Activated CD4-positive, alpha-beta T cell treated with anti-CD3 and anti-CD28 coated beads, Interleukin-2, amount 50 U/mL, for 1 hour (primary cell): ENCODE data around the gene TAS2R9.
"Not testable (repeated sequence)": the region's sequence is repeated elsewhere in the genome, so short reads cannot be mapped to it uniquely, and the experiment has no call there.

Source experiments
- DNase-seq: peaks from one replicate; pipeline ENCODE4 v3.0.0-alpha.2; 2020

TAS2R9 gene

GRCh38 chr12:10810068-10810467 lies at the start of gene TAS2R9:
TSS of gene TAS2R9 (minus strand) at chr12:10810168. CDS start at chr12:10810075, 93 bp downstream.
- no peak for DNase-seq

- no peak for DNase-seq
These were observed 45.8 kb upstream of the TAS2R9 start for GRCh38 chr12:10855807-10856206.

GRCh38 chr12:10853776-10854175 lies 43.8 kb upstream of the TAS2R9 start:
- no peak for DNase-seq

DNA sequence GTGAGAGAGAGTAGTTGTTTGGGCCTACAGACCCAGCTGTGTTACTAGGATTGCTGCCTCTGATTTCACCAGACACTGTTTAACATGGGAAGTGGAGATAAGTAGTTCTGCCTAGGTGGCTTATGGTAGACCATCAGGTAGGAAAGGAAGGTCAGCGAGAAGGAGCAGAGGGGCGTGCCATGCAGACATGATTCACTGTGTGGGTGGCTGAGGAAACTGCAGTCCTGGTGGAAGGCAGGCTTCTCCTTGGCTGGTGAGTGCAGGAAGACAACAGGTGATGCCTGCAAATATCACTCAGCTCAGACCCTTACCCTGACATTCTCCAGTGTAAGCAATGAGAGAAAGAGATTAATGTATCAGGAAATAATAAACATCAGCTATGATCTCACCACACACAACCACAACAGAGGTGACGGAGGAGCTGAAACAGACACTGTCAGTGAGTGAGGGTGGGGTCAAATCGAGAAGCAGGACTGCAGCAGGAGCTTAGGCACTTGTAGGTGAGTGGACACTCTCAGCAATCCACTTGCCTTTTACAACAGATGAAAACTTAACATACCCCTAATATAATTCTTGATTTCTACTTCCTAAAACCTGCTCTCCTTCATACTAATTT lies 41.4 kb upstream of the TAS2R9 start:
- no peak for DNase-seq

- DNase-seq: no peak
These were observed 39.5 kb upstream of the TAS2R9 start, which contains the start of gene PRR4 for GRCh38 chr12:10849425-10849878. TSS of gene PRR4 (minus strand) at chr12:10849475. CDS start at chr12:10849437, 38 bp downstream.

DNA sequence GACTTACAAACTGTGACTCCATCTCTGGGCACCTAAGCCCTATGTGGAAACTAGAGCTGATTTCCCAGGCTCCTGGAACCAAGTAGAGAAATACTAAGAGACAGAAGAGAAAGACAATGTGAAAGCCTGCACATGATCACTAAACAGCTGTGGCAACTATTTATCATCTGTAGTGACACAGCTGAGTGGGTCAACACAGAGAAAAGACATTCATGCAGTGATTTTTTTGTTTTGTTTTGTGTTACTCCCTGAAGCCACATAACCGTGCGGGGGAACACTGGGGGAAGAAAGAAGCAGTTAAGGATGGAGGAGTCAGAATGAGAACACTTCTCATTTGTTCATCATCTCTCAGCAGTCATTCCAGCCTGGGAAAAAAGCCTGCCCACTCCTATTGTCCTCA lies 37.8 kb upstream of the TAS2R9 start:
- DNase-seq: no peak

- no peak for DNase-seq
These were observed 32.9 kb upstream of the TAS2R9 start for GRCh38 chr12:10842862-10843261.

- DNase-seq: no peak
These were observed 28.5 kb upstream of the TAS2R9 start for GRCh38 chr12:10838461-10838860.

- no peak for DNase-seq
These were observed 20.0 kb upstream of the TAS2R9 start for GRCh38 chr12:10829994-10830393.

GRCh38 chr12:10826258-10826657 lies 16.3 kb upstream of the TAS2R9 start, which contains the start of gene TAS2R10:
TSS of gene TAS2R10 (minus strand) at chr12:10826358. CDS start at chr12:10826269, 89 bp downstream.
- DNase-seq: no peak

GRCh38 chr12:10824957-10825356 lies 15.0 kb upstream of the TAS2R9 start:
- DNase-seq: no peak

DNA sequence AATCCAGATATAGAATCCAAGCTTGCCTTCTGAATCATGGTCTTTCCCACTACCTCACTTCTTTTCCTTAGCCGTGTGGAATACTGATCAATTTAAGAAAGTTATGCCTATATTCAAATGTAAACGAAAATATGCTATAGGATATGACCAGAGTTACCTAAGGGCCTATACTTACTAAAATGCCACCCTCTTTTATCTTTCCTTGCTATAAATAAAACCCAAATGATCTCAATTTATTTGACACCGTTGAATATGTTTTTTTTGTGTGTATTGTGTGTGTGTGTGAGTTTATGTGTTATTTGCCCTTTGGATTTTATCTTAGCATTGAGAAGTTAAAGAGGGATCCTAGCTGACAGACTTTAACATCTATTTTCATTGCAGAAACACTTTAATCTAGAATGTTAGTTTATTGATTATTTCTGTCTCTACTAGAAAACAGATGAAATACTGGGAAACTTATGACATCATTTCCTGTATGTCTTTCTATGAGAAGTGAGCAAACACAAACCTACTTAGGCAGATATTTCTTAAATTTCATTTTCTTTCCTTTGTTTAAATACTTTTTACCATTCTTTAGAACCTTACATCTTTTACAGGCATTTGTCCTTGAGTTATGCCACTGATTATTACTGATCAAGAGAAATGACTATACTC lies 2.0 kb upstream of the TAS2R9 start:
- DNase-seq: no peak

DNA sequence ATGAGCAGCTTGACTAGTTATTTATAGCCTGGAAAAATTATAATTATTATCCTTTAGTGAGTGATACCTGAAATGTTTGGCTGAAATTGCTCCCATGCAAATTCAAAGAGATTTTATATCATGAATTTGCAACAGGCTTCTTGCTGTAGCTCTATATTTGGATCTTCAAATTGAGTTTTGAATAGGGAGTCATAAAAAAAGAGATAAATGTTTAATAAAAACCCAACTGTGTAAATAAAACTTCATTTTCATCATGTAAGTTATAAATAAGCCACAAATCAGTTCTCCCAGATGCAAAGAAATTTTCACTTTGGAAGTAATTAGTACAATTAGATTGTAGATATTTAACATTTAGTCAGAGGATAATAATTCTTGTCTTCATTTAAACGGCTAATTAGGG lies 2.8 kb downstream of the TAS2R9 start, which contains the start of gene TAS2R8:
Gene TAS2R8, minus strand, starts transcription at position 101 of the 400 bp plus-strand sequence. CDS start 306 bp downstream, outside the sequence.
- DNase-seq: no peak

DNA sequence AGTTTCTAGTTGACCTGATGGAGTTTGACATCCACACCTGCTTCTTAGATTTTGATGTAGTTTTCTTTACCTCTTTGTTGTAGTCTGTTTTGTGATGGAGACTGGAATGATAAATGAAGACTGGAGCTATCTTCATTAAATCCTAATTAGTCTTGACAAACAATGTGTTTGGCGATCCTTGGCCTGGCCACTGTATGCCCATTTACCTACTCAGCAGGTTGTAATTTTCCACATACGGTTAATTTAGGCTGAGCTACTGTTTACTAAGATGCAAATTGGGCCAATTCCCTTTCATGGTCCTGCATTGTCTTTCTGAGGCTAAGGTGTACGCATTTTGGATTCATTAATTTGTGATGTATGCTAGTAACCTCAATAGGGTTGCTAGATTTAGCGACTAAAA lies 7.4 kb downstream of the TAS2R9 start, which contains the start of gene TAS2R7:
Gene TAS2R7, minus strand, starts transcription at position 41 of the 400 bp plus-strand sequence. CDS start 57 bp downstream, outside the sequence.
- no peak for DNase-seq

DNA sequence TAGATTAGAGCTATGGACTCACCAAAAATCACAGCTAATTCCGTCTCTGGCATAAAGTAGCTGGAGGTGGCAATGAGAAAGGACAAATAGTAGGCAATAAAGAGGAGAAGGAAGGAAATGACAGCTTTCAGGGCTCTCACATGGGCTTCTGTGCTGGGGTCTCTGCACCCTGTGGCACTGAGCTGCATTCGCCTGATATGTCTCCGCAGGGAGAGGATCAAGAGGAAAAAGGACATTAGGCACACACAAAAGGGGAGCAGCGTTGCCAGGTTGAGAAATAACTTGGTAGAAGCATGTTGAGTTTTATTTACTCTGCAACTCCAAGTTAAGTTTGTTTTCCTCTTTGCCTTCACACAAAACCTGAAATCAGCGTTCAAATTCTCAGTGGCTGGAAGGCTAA lies 8.2 kb downstream of the TAS2R9 start:
- DNase-seq: no peak

DNA sequence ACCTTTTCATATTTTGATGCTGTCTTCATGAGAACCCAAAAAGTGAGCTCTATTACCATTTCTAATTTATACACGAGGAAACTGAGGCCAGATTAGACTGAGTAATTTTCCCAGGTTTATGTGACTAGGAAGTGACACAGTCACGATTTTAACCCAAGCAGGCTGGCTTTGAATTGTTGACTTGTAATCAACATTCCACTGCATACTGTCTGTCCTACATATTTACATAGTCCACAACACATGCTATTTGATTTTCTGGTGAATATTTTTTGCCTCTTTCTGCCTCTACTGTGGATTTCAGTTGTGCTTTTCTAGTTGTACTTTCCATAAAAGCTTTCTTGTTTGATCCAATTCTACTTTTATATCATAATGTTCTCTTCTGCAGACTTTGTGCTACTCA lies 15.7 kb downstream of the TAS2R9 start:
- no peak for DNase-seq

GRCh38 chr12:10791769-10792168 lies 18.2 kb downstream of the TAS2R9 start:
- DNase-seq: not testable (repeated sequence)

- DNase-seq: no peak
These were observed 26.7 kb downstream of the TAS2R9 start for GRCh38 chr12:10783252-10783651.

- no peak for DNase-seq
These were observed 30.9 kb downstream of the TAS2R9 start for GRCh38 chr12:10779103-10779502.

GRCh38 chr12:10771132-10771733 lies 38.7 kb downstream of the TAS2R9 start:
- no peak for DNase-seq

DNA sequence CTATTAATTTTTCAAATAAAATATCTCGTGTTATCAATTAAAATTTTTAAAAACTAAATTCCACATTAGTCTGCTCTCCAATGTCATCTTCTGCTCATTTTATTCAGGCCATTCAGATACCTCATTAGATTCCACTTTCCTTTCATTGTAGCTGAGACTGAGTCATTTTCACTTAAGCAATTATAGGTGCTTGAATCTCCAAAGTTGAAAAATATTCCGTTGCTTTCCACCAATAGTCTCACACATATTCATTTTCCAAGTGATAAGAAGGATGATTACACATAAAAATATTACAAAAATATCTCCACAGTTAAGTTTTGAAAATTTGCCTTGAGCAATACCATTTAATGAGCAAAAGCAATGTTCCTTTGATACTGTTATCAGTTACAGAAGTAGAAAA lies 50.3 kb downstream of the TAS2R9 start:
- no peak for DNase-seq
